C1 segment of cervical spinal cord (tissue), 14 donors: ENCODE measurements around the gene ITIH1.
A peak's percentile ranks its signal among the peaks of the same experiment; 100 is the strongest.

Experiments
- DNase-seq, 14 donors: peaks; one replicate each; lab custom pipeline; 2025; lab: John Stamatoyannopoulos, UW

ITIH1 gene

DNA sequence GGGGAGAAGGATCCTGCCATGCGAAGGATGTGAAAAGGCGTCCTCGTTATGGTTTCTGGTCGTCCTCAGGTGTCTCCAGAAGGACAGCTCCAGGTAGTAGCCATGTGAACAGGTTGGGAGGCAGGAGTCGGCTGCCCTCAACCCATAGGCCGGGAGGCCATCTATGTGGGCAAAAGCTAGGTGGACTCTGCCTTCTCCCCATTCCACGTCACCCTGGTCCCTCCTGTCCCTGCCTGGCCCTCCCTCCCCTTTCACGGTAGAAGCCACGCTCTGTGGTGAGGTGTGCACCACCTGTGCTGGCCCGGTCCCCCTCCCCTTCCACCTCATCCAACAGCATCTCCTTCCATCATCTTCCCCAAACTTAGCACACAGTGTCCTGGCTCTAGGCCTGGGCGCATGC is 33.5 kb downstream of the ITIH1 start:
- no peak for DNase-seq

- DNase-seq = peak in 1 of 14 donors; percentile 47
Observed at GRCh38 chr3:52811452-52812011, 34.1 kb downstream of the ITIH1 start.

GRCh38 chr3:52813810-52814209 is 36.4 kb downstream of the ITIH1 start:
- no peak for DNase-seq

DNA sequence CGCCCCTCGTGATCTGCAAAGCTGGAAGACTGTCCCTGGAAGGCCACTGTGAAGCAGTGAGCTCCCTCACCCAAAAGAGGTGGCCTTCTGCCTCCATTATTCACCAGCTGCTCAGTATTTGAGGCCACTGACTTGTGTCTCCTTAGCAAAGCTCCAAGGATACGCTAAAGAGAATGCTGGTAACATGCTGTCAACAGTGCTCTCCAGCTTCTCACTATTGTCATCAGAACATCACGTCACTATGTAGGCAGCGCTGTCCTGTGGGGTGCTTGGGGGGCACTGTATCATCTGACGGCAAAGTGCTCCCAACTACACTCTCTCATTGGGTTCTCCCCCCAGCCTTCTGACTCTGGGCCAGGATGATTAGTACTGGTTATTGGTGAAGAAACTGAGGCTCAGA is 38.8 kb downstream of the ITIH1 start:
- no peak for DNase-seq

GRCh38 chr3:52816654-52817053 is 39.3 kb downstream of the ITIH1 start:
- DNase-seq = no peak

GRCh38 chr3:52817221-52817620 is 39.8 kb downstream of the ITIH1 start:
- no peak for DNase-seq

DNA sequence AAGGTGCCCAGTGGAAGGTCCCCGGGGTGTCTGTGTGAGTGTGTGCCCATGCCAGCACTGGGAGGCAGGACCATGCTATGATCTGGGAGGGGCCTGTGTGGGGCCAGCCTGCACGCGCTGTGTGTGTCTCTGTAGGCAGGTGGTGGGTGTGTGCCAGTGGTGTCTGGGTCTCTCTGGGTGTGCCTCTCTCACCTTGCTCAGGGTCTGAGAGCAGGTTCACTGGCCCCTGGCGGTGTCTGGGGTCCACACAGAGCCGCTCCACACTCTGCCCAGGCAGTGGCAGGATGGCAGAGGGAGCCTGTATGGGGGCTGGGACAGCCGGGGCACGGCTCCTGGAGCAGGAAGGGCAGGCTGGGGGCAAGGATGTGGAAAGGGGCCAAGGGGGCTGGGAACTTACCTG is 40.5 kb downstream of the ITIH1 start:
- no peak for DNase-seq

GRCh38 chr3:52819936-52820335 is 42.5 kb downstream of the ITIH1 start:
- no peak for DNase-seq

GRCh38 chr3:52820736-52821135 is 43.3 kb downstream of the ITIH1 start:
- no peak for DNase-seq

DNA sequence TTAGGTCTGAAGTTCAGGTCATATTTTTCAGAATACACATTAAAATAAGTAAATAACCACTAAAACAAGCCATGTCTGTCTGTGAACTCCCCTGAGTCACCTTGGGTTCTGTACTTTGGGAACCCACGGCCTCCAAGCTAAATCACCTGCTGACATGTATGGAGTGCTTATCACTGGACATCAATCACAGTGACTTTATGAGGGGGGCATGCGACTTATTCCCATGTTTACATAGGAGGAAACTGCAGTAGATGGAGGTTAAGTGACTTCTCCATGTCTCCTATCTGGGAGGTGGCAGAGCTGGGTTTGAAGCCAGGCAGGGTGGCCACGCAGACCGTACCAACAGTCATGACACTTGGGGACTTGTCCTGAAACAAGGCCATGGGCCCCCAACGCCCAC is 45.0 kb downstream of the ITIH1 start:
- DNase-seq = no peak

DNA sequence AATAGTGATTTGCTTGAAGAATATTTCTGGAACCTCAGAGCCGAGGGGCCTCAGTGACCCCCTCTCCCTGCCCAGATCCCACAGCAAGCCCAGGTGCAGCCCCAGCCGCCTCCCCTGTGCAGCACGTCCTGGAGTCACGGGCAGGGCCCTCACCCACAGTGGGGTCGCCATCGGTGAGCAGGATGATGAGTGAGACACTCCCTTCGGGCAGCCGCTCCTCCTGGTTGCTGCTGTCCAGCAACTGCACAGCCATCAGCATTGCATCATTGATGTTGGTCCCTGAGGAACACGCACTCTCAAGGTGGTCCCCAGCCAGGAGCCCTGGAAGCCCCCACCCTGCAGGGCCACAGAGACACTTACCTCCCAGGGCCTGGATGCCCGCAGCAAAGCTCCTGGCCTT is 46.6 kb downstream of the ITIH1 start:
- no peak for DNase-seq

DNA sequence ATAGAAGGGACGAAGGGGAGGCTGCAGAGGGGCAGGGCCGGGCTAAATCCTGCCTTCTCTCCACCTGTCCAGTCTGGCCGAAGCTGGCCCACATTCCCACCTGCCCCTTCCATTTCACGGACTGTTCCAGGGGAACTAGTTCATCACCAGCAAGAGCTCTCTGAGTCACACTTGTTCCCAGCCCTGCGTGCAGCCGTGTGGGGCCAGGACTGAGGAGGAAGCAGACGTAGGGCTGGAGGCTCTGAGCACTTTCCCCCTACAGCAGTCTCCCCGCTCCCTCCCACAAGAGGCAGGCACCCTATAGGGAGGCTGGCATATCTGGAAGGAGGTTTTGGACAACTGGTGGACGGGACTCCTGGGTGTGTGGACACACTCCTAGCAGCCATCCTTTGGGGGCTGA is 50.0 kb downstream of the ITIH1 start:
- DNase-seq = no peak

GRCh38 chr3:52827866-52828376 is 50.5 kb downstream of the ITIH1 start:
- no peak for DNase-seq

- DNase-seq = no peak
Observed at GRCh38 chr3:52829482-52829881, 52.1 kb downstream of the ITIH1 start.

DNA sequence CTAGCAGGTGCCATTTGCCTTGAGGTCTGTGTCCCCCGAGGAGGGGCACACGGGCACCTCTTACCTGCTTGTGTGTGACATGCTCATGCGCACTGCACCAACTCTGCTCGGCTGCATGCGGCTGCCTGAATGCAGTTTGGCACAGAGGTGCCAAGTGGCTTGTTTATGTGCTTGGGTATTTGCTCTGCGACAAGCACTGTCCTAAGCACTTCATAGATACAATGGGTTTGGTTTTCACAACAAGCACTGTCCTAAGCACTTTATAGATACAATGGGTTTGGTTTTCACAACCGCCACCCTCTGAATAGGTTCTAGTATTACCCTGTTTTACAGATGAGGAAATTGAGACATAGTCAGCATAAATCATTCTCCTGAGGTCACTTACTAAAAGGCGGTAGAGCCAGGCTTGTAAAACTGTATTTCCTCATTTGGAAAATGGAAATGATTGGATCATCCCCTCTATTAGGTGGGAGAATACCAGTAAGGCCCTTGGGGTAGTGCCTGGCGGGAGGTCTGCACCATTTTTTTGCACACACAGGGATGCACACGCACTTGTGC is 52.6 kb downstream of the ITIH1 start:
- no peak for DNase-seq

DNA sequence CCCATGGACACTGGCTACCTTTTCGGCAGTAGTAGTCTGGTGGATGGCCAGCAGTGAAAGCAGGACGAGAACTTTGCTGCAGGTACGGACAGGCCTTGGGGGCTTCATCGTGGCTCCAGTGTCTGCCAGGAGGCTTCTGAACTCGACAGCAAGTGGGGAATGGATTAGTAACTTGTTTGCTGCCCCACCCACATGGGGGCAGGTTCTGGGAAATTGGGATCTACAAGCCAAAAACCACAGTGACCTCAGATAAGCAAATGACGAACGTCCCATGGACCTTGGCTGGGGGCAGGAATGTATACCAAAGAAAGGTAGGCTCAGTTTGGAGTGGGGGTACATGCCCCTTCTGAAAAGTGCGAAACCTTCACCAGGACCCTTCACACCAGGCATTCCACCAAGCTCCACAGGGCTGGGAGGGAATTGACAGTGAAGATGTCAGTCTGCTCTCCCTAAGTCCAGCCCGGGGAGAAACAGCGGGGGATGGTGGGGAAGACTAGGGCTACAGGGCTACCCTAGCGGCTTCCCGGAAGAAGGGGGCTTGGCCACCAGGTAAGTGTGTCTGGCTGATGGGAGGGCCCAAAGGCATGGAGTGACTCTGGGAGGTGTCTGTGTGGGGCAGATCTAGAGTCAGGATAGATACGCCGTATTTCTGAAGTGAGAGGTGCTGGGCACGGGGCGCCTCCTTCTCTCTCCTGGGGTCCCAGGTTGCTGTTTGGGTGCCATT is 53.3 kb downstream of the ITIH1 start, which contains the start of gene ITIH4:
Gene ITIH4, minus strand, starts transcription at position 138 of the 724 bp plus-strand sequence. Its CDS starts 30 bp downstream, at position 108.
- no peak for DNase-seq

- peak in 3 of 14 donors; percentile 4 to 34 (median 14) for DNase-seq
Observed at GRCh38 chr3:52831500-52832301, 54.3 kb downstream of the ITIH1 start.

DNA sequence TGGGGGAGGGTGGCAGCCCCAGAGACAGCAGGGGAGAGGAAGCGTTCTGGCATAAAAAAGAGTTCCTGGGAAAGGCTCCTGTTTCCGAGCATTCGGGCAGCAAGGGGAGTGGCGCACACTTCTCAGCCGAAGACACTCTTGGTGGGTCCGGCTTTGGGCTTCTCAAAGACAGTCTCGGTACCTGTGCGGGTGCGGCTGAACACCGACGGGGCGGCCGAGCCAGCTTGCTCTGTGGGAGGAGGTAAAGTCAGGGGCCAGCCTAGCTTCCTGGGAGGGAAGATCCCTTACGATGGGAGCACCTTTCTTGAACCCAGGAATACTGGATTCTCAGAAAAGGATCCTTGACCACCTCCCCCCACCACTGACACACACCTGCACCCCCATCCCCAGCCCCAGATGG is 55.8 kb downstream of the ITIH1 start:
- DNase-seq = no peak

DNA sequence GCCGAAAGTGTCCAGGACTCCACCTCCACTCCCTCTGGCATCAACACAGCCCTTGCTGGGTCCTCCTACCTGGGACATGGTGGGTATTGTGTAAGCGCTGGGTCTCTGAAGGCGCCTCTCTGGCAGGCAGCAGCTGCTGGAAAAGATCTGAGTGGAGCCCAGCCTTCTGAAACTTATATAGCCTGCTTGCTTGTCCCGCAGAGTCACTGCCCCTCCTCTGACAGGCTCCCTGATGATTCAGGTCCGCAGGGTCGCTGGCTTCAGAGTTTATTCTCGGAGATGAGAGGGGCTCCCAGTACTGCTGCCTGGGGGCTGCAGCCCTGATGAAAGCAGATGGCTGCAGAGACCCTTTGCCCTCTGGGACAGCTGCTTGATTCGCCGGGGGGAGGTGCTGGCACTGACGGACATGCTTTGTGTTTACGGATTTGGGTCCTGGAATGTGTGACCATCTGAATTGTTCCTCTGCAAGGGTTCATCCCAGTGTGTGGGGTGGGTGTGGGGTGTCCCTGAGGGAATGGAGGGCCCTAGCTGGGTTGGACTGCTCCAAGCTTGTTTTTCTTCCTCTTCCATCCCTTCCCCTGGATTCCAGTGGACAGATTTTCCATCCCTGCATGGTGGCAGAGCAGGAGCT is 57.6 kb downstream of the ITIH1 start, which contains the start of gene MUSTN1:
Gene MUSTN1, minus strand, starts transcription at position 149 of the 631 bp plus-strand sequence. Its CDS starts 71 bp downstream, at position 78.
- no peak for DNase-seq

DNA sequence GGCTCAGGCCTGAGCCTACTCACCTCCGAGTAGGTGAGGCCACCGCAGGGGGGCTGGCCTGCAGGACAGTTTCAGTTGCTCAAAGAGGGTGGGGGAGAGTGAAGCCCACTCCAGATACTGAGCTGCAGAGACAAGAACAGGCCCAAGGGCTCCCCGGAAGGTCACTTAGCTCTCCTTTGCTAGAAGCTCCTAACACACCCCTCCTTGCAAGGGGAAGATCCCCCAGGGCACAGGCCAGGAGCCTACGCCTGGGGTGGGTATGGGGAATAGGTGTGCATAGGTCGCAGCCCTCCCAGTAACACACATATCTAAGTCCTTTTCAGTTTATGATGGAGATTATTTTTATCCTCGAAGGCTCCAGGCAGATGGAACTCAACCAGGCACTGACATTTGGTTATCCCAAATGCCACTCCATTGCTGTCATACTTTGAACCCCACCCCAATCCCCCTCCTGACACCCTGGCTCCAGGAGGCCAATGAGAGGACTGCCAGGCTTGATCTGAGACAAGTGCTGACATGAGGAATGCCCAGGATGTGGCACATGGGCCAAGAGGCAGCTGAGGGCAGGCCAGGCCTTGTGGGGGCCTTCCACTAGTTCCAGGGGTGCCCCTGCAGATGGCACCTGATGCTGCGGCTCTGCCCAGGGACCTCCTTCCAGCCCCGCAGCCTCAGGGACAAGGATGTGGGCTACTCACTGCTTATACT is 58.5 kb downstream of the ITIH1 start:
- DNase-seq = no peak

GRCh38 chr3:52836471-52836845 is 59.1 kb downstream of the ITIH1 start:
- DNase-seq = no peak
